Suprapubic skin (tissue), 4 donors: ENCODE measurements around the gene HAPLN2. TPM values are rescaled to one million over a fixed set of nuclear protein-coding genes. Genes with fewer than 3 reads are reported as not detected.

Source experiments
- DNase-seq, 2 donors: peaks; one replicate each; pipeline ENCODE4 v3.0.0-alpha.2; 2019; ENCODE audit warnings: low spot score in 2 of 2
- H3K27ac ChIP-seq: fragments of 200-600 bp; sonication (generic); one replicate; pipeline ENCODE4 v1.5.1; 2019
- H3K27me3 ChIP-seq: fragments of 200-600 bp; sonication (generic); one replicate; pipeline ENCODE4 v1.5.1; 2019
- H3K36me3 ChIP-seq: fragments of 200-600 bp; sonication (generic); one replicate; pipeline ENCODE4 v1.5.1; 2019
- H3K4me1 ChIP-seq: fragments of 200-600 bp; sonication (generic); one replicate; pipeline ENCODE4 v1.5.1; 2019
- H3K4me3 ChIP-seq: fragments of 200-600 bp; sonication (generic); one replicate; pipeline ENCODE4 v1.5.1; 2019; ENCODE audit warnings: mild to moderate bottlenecking
- H3K9me3 ChIP-seq: fragments of 200-600 bp; sonication (generic); one replicate; pipeline ENCODE4 v1.5.1; 2019
- CTCF ChIP-seq, 2 donors: fragments of 200-600 bp in 1 of 2; fragments of 450-650 bp in 1 of 2; sonication (generic) in 1 of 2; IDR thresholded peaks; one replicate each; pipeline ENCODE4 v1.5.1; 2016 to 2019; ENCODE audit warnings: antibody characterized with exemption in 2 of 2, mild to moderate bottlenecking in 1 of 2, moderate library complexity in 1 of 2
- EP300 ChIP-seq: sonication (generic); formaldehyde crosslinking; IDR thresholded peaks from one replicate; pipeline ENCODE4 v1.6.1; 2017; ENCODE audit warnings: antibody characterized with exemption
- POLR2A ChIP-seq, 2 donors: fragments of 450-650 bp; IDR thresholded peaks; one replicate each; pipeline ENCODE4 v1.6.1; 2017; ENCODE audit warnings: antibody characterized with exemption in 2 of 2, mild to moderate bottlenecking in 2 of 2, moderate library complexity in 2 of 2
- POLR2AphosphoS5 ChIP-seq, 3 donors: sonication (generic); formaldehyde crosslinking; IDR thresholded peaks; one replicate each; pipeline ENCODE4 v1.6.1; 2017; ENCODE audit warnings: antibody characterized with exemption in 3 of 3
- WGBS: methylation state at CpG from one replicate; pipeline ENCODE4 v1.1.5; 2018; 5-methylcytosine and 5-hydroxymethylcytosine counted together
- total RNA-seq, 4 donors: library from RNA; depleted of rRNA; stranded (reverse); fragments of >200 nt; gene quantifications; one replicate each; pipeline ENCODE4 v1.1.0, GENCODE V29; 2016

Gene HAPLN2
- total RNA-seq, 4 donors from 2014 or later, result 1.0 to 2.9 TPM; not detected in 2

- H3K4me1 ChIP-seq, result peaks cover 15% of the 10 kb centered on the region
- H3K27me3 ChIP-seq, result peaks cover 100% of the 10 kb centered on the region
- WGBS, result 68% methylated on average over 7 of the region's 7 CpGs
- H3K9me3 ChIP-seq, result no peaks in the 10 kb centered on the region
- TF ChIP-seq POLR2AphosphoS5 (IDR thresholded peaks at IDR 0.05) (no peak), EP300 (no peak), CTCF (IDR thresholded peaks at IDR 0.05) (no peak)
- DNase-seq, result no peak
- no peak overlapping the region for H3K27ac ChIP-seq
- H3K36me3 ChIP-seq, result no peaks in the 10 kb centered on the region
- H3K4me3 ChIP-seq, result no peak overlapping the region
Measured at GRCh38 chr1:156643778-156644092, 24.5 kb downstream of the HAPLN2 start.

GRCh38 chr1:156644146-156644545 lies 24.9 kb downstream of the HAPLN2 start:
- peaks cover 100% of the 10 kb centered on the region for H3K27me3 ChIP-seq
- 92% methylated on average over 3 of the region's 3 CpGs for WGBS
- no peak for DNase-seq
- no peak overlapping the region for H3K4me3 ChIP-seq
- H3K27ac ChIP-seq, result no peak overlapping the region
- TF ChIP-seq CTCF (IDR thresholded peaks at IDR 0.05) (no peak), EP300 (no peak), POLR2A (IDR thresholded peaks at IDR 0.05) (no peak), POLR2AphosphoS5 (IDR thresholded peaks at IDR 0.05) (no peak)
- H3K4me1 ChIP-seq, result peaks cover 15% of the 10 kb centered on the region
- H3K9me3 ChIP-seq, result no peaks in the 10 kb centered on the region
- no peaks in the 10 kb centered on the region for H3K36me3 ChIP-seq

GRCh38 chr1:156644640-156645039 lies 25.4 kb downstream of the HAPLN2 start:
- H3K27ac ChIP-seq, result no peak overlapping the region
- no peak for DNase-seq
- H3K27me3 ChIP-seq, result peaks cover 100% of the 10 kb centered on the region
- WGBS, result 36% methylated on average over 1 of the region's 1 CpG
- peaks cover 15% of the 10 kb centered on the region for H3K4me1 ChIP-seq
- H3K36me3 ChIP-seq, result no peaks in the 10 kb centered on the region
- H3K4me3 ChIP-seq, result no peak overlapping the region
- H3K9me3 ChIP-seq, result no peaks in the 10 kb centered on the region
- TF ChIP-seq EP300 (no peak), POLR2A (IDR thresholded peaks at IDR 0.05) (no peak), POLR2AphosphoS5 (IDR thresholded peaks at IDR 0.05) (no peak), CTCF (IDR thresholded peaks at IDR 0.05) (no peak)

GRCh38 chr1:156645056-156645455 lies 25.8 kb downstream of the HAPLN2 start:
- TF ChIP-seq EP300 (no peak), POLR2A (IDR thresholded peaks at IDR 0.05) (no peak), CTCF (IDR thresholded peaks at IDR 0.05) (no peak), POLR2AphosphoS5 (IDR thresholded peaks at IDR 0.05) (no peak)
- Histone ChIP-seq H3K4me3 (no peak overlapping the region), H3K27me3 (peaks cover 100% of the 10 kb centered on the region), H3K36me3 (no peaks in the 10 kb centered on the region), H3K4me1 (peaks cover 15% of the 10 kb centered on the region), H3K9me3 (no peaks in the 10 kb centered on the region), H3K27ac (no peak overlapping the region)
- WGBS, result 37% methylated on average over 3 of the region's 3 CpGs
- no peak for DNase-seq

GRCh38 chr1:156645666-156646065 lies 26.5 kb downstream of the HAPLN2 start:
- DNase-seq, result no peak
- no peak overlapping the region for H3K4me3 ChIP-seq
- H3K4me1 ChIP-seq, result peaks cover 15% of the 10 kb centered on the region
- TF ChIP-seq POLR2AphosphoS5 (IDR thresholded peaks at IDR 0.05) (no peak), CTCF (IDR thresholded peaks at IDR 0.05) (no peak), POLR2A (IDR thresholded peaks at IDR 0.05) (no peak), EP300 (no peak)
- H3K9me3 ChIP-seq, result no peaks in the 10 kb centered on the region
- no peaks in the 10 kb centered on the region for H3K36me3 ChIP-seq
- 92% methylated on average over 1 of the region's 1 CpG for WGBS
- peaks cover 100% of the 10 kb centered on the region for H3K27me3 ChIP-seq
- no peak overlapping the region for H3K27ac ChIP-seq
